ENCODE results near the gene CHMP4B.
A peak's percentile ranks its signal among the peaks of the same experiment; 100 is the strongest.

The CHMP4B gene

GRCh38 chr20:33832103-33832804 lies 21.1 kb downstream of the CHMP4B start:
- Histone ChIP-seq H3K9ac (ENCODE audit: low read depth, low read length) (no peak overlapping the region), H3K9me3 (replicated peaks; ENCODE audit: low read length) (no peaks in the 10 kb centered on the region), H3K4me1 (ENCODE audit: control insufficient read depth, insufficient read depth, low read length) (peaks cover 37% of the 10 kb centered on the region), H3K4me2 (ENCODE audit: low read length) (peak overlapping the region; percentile 34), H3K4me3 (ENCODE audit: low read length) (no peak overlapping the region), H3K36me3 (ENCODE audit: insufficient read depth, low read length) (no peaks in the 10 kb centered on the region), H3K27me3 (ENCODE audit: control insufficient read depth, insufficient read depth, low read length) (no peaks in the 10 kb centered on the region)

GRCh38 chr20:33833333-33833732 lies 22.2 kb downstream of the CHMP4B start:
- Histone ChIP-seq H3K4me3 (ENCODE audit: low read length) (no peak overlapping the region), H3K4me1 (ENCODE audit: control insufficient read depth, insufficient read depth, low read length) (peaks cover 28% of the 10 kb centered on the region)

GRCh38 chr20:33835615-33836172 lies 24.5 kb downstream of the CHMP4B start:
- Histone ChIP-seq H3K4me2 (ENCODE audit: low read length) (no peak overlapping the region), H3K9me3 (replicated peaks; ENCODE audit: low read length) (no peaks in the 10 kb centered on the region), H3K9ac (ENCODE audit: low read depth, low read length) (no peak overlapping the region), H3K36me3 (ENCODE audit: insufficient read depth, low read length) (no peaks in the 10 kb centered on the region), H3K4me3 (ENCODE audit: low read length) (no peak overlapping the region), H3K4me1 (ENCODE audit: control insufficient read depth, insufficient read depth, low read length) (peaks cover 8% of the 10 kb centered on the region), H3K27me3 (ENCODE audit: control insufficient read depth, insufficient read depth, low read length) (no peaks in the 10 kb centered on the region)

More at GRCh38 chr20:33833333-33833732, 22.2 kb downstream of the CHMP4B start:
- H3K27me3 ChIP-seq (ENCODE audit: control insufficient read depth, insufficient read depth, low read length), result no peaks in the 10 kb centered on the region
- no peaks in the 10 kb centered on the region for H3K36me3 ChIP-seq (ENCODE audit: insufficient read depth, low read length)
- H3K9ac ChIP-seq (ENCODE audit: low read depth, low read length), result no peak overlapping the region
- no peak overlapping the region for H3K4me2 ChIP-seq (ENCODE audit: low read length)
- no peaks in the 10 kb centered on the region for H3K9me3 ChIP-seq (replicated peaks; ENCODE audit: low read length)

GRCh38 chr20:33836277-33836676 lies 25.1 kb downstream of the CHMP4B start:
- H3K4me3 ChIP-seq (ENCODE audit: low read length), result no peak overlapping the region
- no peaks in the 10 kb centered on the region for H3K36me3 ChIP-seq (ENCODE audit: insufficient read depth, low read length)
- peaks cover 8% of the 10 kb centered on the region for H3K4me1 ChIP-seq (ENCODE audit: control insufficient read depth, insufficient read depth, low read length)
- H3K9me3 ChIP-seq (replicated peaks; ENCODE audit: low read length), result no peaks in the 10 kb centered on the region
- no peaks in the 10 kb centered on the region for H3K27me3 ChIP-seq (ENCODE audit: control insufficient read depth, insufficient read depth, low read length)
- H3K9ac ChIP-seq (ENCODE audit: low read depth, low read length), result no peak overlapping the region
- no peak overlapping the region for H3K4me2 ChIP-seq (ENCODE audit: low read length)

- H3K4me1 ChIP-seq (ENCODE audit: control insufficient read depth, insufficient read depth, low read length), result peaks cover 2% of the 10 kb centered on the region
Measured at GRCh38 chr20:33837096-33837830, 26.1 kb downstream of the CHMP4B start.

GRCh38 chr20:33838035-33838864 lies 27.1 kb downstream of the CHMP4B start:
- no peaks in the 10 kb centered on the region for H3K27me3 ChIP-seq (ENCODE audit: control insufficient read depth, insufficient read depth, low read length)
- no peak overlapping the region for H3K9ac ChIP-seq (ENCODE audit: low read depth, low read length)
- no peak overlapping the region for H3K4me2 ChIP-seq (ENCODE audit: low read length)
- H3K36me3 ChIP-seq (ENCODE audit: insufficient read depth, low read length), result no peaks in the 10 kb centered on the region
- H3K4me1 ChIP-seq (ENCODE audit: control insufficient read depth, insufficient read depth, low read length), result no peaks in the 10 kb centered on the region
- H3K9me3 ChIP-seq (replicated peaks; ENCODE audit: low read length), result no peaks in the 10 kb centered on the region
- no peak overlapping the region for H3K4me3 ChIP-seq (ENCODE audit: low read length)

More at GRCh38 chr20:33837096-33837830, 26.1 kb downstream of the CHMP4B start:
- no peaks in the 10 kb centered on the region for H3K9me3 ChIP-seq (replicated peaks; ENCODE audit: low read length)
- H3K4me2 ChIP-seq (ENCODE audit: low read length), result no peak overlapping the region
- H3K27me3 ChIP-seq (ENCODE audit: control insufficient read depth, insufficient read depth, low read length), result no peaks in the 10 kb centered on the region
- no peak overlapping the region for H3K4me3 ChIP-seq (ENCODE audit: low read length)
- no peak overlapping the region for H3K9ac ChIP-seq (ENCODE audit: low read depth, low read length)
- no peaks in the 10 kb centered on the region for H3K36me3 ChIP-seq (ENCODE audit: insufficient read depth, low read length)

- H3K4me2 ChIP-seq (ENCODE audit: low read length), result no peak overlapping the region
- H3K36me3 ChIP-seq (ENCODE audit: insufficient read depth, low read length), result no peaks in the 10 kb centered on the region
- H3K4me1 ChIP-seq (ENCODE audit: control insufficient read depth, insufficient read depth, low read length), result peaks cover 2% of the 10 kb centered on the region
- H3K9me3 ChIP-seq (replicated peaks; ENCODE audit: low read length), result no peaks in the 10 kb centered on the region
- no peak overlapping the region for H3K4me3 ChIP-seq (ENCODE audit: low read length)
- H3K27me3 ChIP-seq (ENCODE audit: control insufficient read depth, insufficient read depth, low read length), result no peaks in the 10 kb centered on the region
- H3K9ac ChIP-seq (ENCODE audit: low read depth, low read length), result no peak overlapping the region
Measured at GRCh38 chr20:33839591-33839990, 28.4 kb downstream of the CHMP4B start.

GRCh38 chr20:33840160-33840559 lies 29.0 kb downstream of the CHMP4B start:
- H3K36me3 ChIP-seq (ENCODE audit: insufficient read depth, low read length), result no peaks in the 10 kb centered on the region
- no peak overlapping the region for H3K9ac ChIP-seq (ENCODE audit: low read depth, low read length)
- H3K4me3 ChIP-seq (ENCODE audit: low read length), result no peak overlapping the region
- H3K27me3 ChIP-seq (ENCODE audit: control insufficient read depth, insufficient read depth, low read length), result no peaks in the 10 kb centered on the region
- no peaks in the 10 kb centered on the region for H3K9me3 ChIP-seq (replicated peaks; ENCODE audit: low read length)
- H3K4me1 ChIP-seq (ENCODE audit: control insufficient read depth, insufficient read depth, low read length), result peaks cover 2% of the 10 kb centered on the region
- H3K4me2 ChIP-seq (ENCODE audit: low read length), result no peak overlapping the region

- Histone ChIP-seq H3K4me2 (ENCODE audit: low read length) (no peak overlapping the region), H3K36me3 (ENCODE audit: insufficient read depth, low read length) (no peaks in the 10 kb centered on the region), H3K4me3 (ENCODE audit: low read length) (no peak overlapping the region), H3K9ac (ENCODE audit: low read depth, low read length) (no peak overlapping the region), H3K27me3 (ENCODE audit: control insufficient read depth, insufficient read depth, low read length) (no peaks in the 10 kb centered on the region), H3K4me1 (ENCODE audit: control insufficient read depth, insufficient read depth, low read length) (peaks cover 2% of the 10 kb centered on the region), H3K9me3 (replicated peaks; ENCODE audit: low read length) (no peaks in the 10 kb centered on the region)
Measured at GRCh38 chr20:33840759-33841435, 29.7 kb downstream of the CHMP4B start.

GRCh38 chr20:33841436-33841799 lies 30.3 kb downstream of the CHMP4B start:
- Histone ChIP-seq H3K4me2 (ENCODE audit: low read length) (no peak overlapping the region), H3K9me3 (replicated peaks; ENCODE audit: low read length) (no peaks in the 10 kb centered on the region), H3K4me3 (ENCODE audit: low read length) (no peak overlapping the region), H3K9ac (ENCODE audit: low read depth, low read length) (no peak overlapping the region), H3K36me3 (ENCODE audit: insufficient read depth, low read length) (no peaks in the 10 kb centered on the region), H3K27me3 (ENCODE audit: control insufficient read depth, insufficient read depth, low read length) (no peaks in the 10 kb centered on the region), H3K4me1 (ENCODE audit: control insufficient read depth, insufficient read depth, low read length) (peaks cover 2% of the 10 kb centered on the region)

GRCh38 chr20:33842346-33842745 lies 31.2 kb downstream of the CHMP4B start:
- Histone ChIP-seq H3K9me3 (replicated peaks; ENCODE audit: low read length) (no peaks in the 10 kb centered on the region), H3K36me3 (ENCODE audit: insufficient read depth, low read length) (no peaks in the 10 kb centered on the region), H3K4me2 (ENCODE audit: low read length) (no peak overlapping the region), H3K27me3 (ENCODE audit: control insufficient read depth, insufficient read depth, low read length) (no peaks in the 10 kb centered on the region), H3K4me1 (ENCODE audit: control insufficient read depth, insufficient read depth, low read length) (peaks cover 2% of the 10 kb centered on the region), H3K4me3 (ENCODE audit: low read length) (no peak overlapping the region), H3K9ac (ENCODE audit: low read depth, low read length) (no peak overlapping the region)
